Left ventricle myocardium inferior (tissue), 1 donor: ENCODE measurements around the gene MYOM3. TPM values are rescaled to one million over a fixed set of nuclear protein-coding genes. Genes with fewer than 3 reads are reported as not detected.

Experiments used
- DNase-seq: peaks from one replicate; pipeline ENCODE4 v3.0.0-alpha.2; 2020
- H3K27ac ChIP-seq: fragments of 200-600 bp; replicated peaks from 2 replicates; pipeline ENCODE4 v1.8.0; 2021
- H3K27me3 ChIP-seq: fragments of 200-600 bp; 2 replicates; pipeline ENCODE4 v1.8.0; 2021; ENCODE audit warnings: low read depth
- H3K36me3 ChIP-seq: fragments of 200-600 bp; 2 replicates; pipeline ENCODE4 v1.8.0; 2021
- H3K4me1 ChIP-seq: fragments of 200-600 bp; 2 replicates; pipeline ENCODE4 v1.8.0; 2021
- H3K4me3 ChIP-seq: fragments of 200-600 bp; 2 replicates; pipeline ENCODE4 v1.8.0; 2021; ENCODE audit warnings: mild to moderate bottlenecking, moderate library complexity
- H3K9me3 ChIP-seq: fragments of 200-600 bp; replicated peaks from 2 replicates; pipeline ENCODE4 v1.8.0; 2021
- intact Hi-C: fragments of 100-400 bp; cut with micrococcal nuclease; formaldehyde crosslinking; loops from one replicate; pipeline ENCODE4 v1.11.0; 2022
- total RNA-seq: library from RNA; stranded (reverse); fragmentation: NEBNext Ultra II Directional; extraction: Animal tissue kit (Norgen Biotek cat#: 25700); gene quantifications from one replicate; pipeline ENCODE4 v1.2.1, GENCODE V29; 2021
- TF ChIP-seq, protein P1 (sequence below): fragments of 200-600 bp; IDR thresholded peaks from 2 replicates; pipeline ENCODE4 v1.8.0; 2021; ENCODE audit warnings: antibody characterized with exemption, mild to moderate bottlenecking, borderline replicate concordance
- donor health status: DM: no; HTN: yes; CAD: no; lungs with severe emphysema.

MYOM3 gene
- total RNA-seq, 1 donor from 2014 or later, result 440 TPM

DNA sequence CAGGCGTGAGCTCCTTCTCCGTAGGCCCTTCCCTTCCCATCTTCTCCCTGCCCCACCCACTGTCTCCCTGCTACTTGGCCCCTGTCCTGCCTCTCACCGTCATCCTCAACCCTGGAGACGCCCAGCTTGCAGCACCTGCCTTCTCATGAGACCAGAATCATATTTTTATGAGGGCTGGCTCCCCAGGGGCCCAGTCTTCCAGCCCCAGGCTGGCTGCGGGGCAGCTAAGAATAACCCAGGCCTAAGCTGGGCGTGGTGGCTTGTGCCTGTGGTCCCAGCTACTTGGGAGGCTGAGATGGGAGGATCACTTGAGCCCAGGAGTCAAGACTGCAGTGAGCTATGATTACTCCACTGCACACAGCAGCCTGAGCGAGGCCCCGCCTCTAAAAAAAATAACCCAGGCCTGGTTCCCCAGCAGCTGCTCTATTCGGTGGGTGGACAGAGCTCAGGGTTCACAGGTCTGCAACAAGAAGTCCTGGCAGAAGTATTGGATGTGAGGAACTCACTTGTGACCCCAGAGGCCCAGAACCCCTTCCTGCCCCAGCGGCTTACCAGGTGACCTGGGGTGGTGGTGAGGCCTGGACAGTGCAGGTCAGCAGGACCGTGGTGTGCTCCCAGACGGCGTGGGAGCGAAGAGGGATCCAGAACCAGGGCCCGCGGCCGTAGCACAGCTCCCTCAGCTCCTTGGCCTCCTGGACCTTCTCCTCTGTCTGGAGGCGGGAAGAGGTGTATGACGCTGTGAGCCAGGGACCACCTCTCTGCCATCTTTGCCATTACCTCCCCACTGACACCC, 6.4 kb downstream of the MYOM3 start:
- H3K4me3 ChIP-seq, result no peak overlapping the region
- TF ChIP-seq, protein P1, sequence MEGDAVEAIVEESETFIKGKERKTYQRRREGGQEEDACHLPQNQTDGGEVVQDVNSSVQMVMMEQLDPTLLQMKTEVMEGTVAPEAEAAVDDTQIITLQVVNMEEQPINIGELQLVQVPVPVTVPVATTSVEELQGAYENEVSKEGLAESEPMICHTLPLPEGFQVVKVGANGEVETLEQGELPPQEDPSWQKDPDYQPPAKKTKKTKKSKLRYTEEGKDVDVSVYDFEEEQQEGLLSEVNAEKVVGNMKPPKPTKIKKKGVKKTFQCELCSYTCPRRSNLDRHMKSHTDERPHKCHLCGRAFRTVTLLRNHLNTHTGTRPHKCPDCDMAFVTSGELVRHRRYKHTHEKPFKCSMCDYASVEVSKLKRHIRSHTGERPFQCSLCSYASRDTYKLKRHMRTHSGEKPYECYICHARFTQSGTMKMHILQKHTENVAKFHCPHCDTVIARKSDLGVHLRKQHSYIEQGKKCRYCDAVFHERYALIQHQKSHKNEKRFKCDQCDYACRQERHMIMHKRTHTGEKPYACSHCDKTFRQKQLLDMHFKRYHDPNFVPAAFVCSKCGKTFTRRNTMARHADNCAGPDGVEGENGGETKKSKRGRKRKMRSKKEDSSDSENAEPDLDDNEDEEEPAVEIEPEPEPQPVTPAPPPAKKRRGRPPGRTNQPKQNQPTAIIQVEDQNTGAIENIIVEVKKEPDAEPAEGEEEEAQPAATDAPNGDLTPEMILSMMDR, result no peak
- H3K27me3 ChIP-seq, result no peaks in the 10 kb centered on the region
- H3K36me3 ChIP-seq, result peaks cover 37% of the 10 kb centered on the region
- peak overlapping the region; percentile 96 for H3K27ac ChIP-seq
- intact Hi-C loops, result no loop called here
- peaks cover 84% of the 10 kb centered on the region for H3K4me1 ChIP-seq
- H3K9me3 ChIP-seq, result no peaks in the 10 kb centered on the region
- no peak for DNase-seq

DNA sequence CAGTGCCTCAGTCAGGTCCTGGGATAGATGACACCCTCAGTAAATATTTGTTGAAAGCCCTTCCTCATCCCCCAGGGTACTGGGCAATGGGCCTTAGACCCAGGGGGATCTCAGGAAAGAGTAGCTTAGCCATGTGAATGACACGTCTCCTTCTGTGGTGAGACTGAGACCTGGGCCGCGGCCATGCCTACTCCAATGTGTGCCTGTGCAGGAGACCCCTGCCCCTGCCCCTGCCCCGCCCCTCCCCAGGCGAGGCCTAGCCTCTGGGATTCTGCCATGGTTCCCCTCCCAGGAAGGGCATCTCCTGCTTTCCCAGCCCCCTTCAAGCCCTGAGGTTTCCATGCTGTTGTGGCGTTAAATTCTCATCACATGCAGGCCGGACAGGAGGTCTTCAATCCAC, 7.1 kb downstream of the MYOM3 start:
- Histone ChIP-seq H3K4me1 (peaks cover 90% of the 10 kb centered on the region), H3K36me3 (peaks cover 37% of the 10 kb centered on the region), H3K27ac (peak overlapping the region; percentile 96), H3K27me3 (no peaks in the 10 kb centered on the region), H3K4me3 (no peak overlapping the region), H3K9me3 (no peaks in the 10 kb centered on the region)
- intact Hi-C loops, result no loop called here
- TF ChIP-seq, protein P1, result no peak
- DNase-seq, result no peak

DNA sequence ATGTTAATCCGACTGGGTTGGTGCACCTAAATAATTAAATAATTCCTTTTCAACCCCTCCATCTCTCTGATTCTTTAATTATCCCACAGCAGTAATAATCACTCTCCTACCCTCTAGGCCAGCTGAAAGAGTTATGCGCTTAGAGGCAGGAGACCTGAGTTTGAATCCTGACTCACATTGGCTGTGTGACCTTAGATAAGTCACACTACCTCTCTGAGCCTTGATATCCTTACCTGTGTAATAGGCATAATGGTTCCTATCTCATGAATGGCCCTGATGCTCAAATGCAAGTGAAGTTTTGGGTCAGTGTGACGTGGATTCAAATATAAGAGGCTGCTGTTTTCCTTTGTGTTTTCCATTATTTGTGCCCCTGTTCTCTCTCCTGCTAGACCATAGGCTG, 8.1 kb downstream of the MYOM3 start:
- TF ChIP-seq, protein P1, result no peak
- H3K27ac ChIP-seq, result peak overlapping the region; percentile 96

DNA sequence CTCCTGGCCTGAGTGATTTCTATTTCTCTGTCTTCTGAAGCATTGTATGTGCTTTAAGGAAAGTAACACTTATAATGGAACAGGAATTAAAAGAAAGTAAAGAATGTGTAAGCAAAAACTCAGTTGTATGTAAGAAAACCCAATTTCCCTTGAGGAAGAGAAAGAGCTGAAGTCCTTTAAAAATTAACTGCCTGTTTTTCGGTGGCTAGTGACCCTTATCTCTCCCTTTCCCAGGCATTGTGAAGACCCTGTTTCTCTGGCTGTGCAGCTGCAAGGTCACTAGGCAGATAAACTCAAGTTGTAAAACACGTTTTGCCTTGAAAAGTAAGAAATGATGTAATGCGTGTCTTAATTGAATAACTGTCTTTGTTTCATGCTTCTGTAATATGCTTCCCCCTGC, 8.5 kb downstream of the MYOM3 start:
- TF ChIP-seq, protein P1, result no peak
- Histone ChIP-seq H3K36me3 (peaks cover 37% of the 10 kb centered on the region), H3K27ac (peak overlapping the region; percentile 96), H3K27me3 (no peaks in the 10 kb centered on the region), H3K4me3 (no peak overlapping the region), H3K9me3 (no peaks in the 10 kb centered on the region), H3K4me1 (peaks cover 95% of the 10 kb centered on the region)
- intact Hi-C loops, result no loop called here
- no peak for DNase-seq

More for the DNA sequence above, 8.1 kb downstream of the MYOM3 start:
- intact Hi-C loops, result no loop called here
- Histone ChIP-seq H3K4me1 (peaks cover 95% of the 10 kb centered on the region), H3K27me3 (no peaks in the 10 kb centered on the region), H3K9me3 (no peaks in the 10 kb centered on the region), H3K36me3 (peaks cover 37% of the 10 kb centered on the region), H3K4me3 (no peak overlapping the region)
- no peak for DNase-seq

DNA sequence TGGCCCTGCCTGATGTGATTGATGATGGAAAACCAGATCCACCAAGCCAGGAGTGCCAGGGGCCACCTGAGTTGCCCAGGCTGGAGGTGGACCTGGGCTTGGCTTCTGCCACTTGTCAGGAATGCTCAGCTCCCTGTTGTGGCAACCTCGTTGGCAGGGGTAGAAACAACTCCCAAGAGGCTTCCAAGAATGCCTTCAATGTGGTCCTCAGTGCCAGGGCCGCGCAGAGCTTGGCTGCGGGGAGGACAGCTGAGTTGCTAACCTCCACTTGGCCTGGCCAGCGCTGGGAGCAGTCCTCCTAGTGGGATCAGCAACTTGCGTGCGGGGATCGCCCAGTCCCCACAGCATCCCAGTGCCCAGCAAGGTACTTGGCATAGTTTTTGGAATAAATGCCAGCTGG, 9.0 kb downstream of the MYOM3 start:
- H3K27ac ChIP-seq, result peak overlapping the region; percentile 96
- no peaks in the 10 kb centered on the region for H3K9me3 ChIP-seq
- TF ChIP-seq, protein P1, result no peak
- intact Hi-C loops, result no loop called here
- H3K4me1 ChIP-seq, result peaks cover 95% of the 10 kb centered on the region
- no peak overlapping the region for H3K4me3 ChIP-seq
- H3K27me3 ChIP-seq, result no peaks in the 10 kb centered on the region
- H3K36me3 ChIP-seq, result peaks cover 34% of the 10 kb centered on the region
- DNase-seq, result peak; percentile 77
